Glutamatergic neuron (in vitro differentiated cells): ENCODE results near the gene IPO11. TPM values are rescaled to one million over a fixed set of nuclear protein-coding genes. Genes with fewer than 3 reads are reported as not detected.

Experiments
- DNase-seq: peaks from one replicate; pipeline ENCODE4 v3.0.0; 2022
- H3K27ac Mint-ChIP-seq: one replicate; pipeline ENCODE4 v1.8.0; 2020; ENCODE audit warnings: mild to moderate bottlenecking, mixed read lengths, inconsistent platforms; ENCODE audit not compliant: unreplicated experiment
- H3K27me3 Mint-ChIP-seq: one replicate; pipeline ENCODE4 v1.8.0; 2020; ENCODE audit warnings: mild to moderate bottlenecking, moderate library complexity, mixed read lengths, inconsistent platforms; ENCODE audit not compliant: unreplicated experiment
- H3K36me3 Mint-ChIP-seq: one replicate; pipeline ENCODE4 v1.8.0; 2020; ENCODE audit warnings: mild to moderate bottlenecking, mixed read lengths, inconsistent platforms; ENCODE audit not compliant: unreplicated experiment
- H3K4me1 Mint-ChIP-seq: one replicate; pipeline ENCODE4 v1.8.0; 2020; ENCODE audit warnings: mild to moderate bottlenecking, low read depth, mixed read lengths, inconsistent platforms; ENCODE audit not compliant: unreplicated experiment
- H3K4me3 Mint-ChIP-seq: one replicate; pipeline ENCODE4 v1.8.0; 2020; ENCODE audit warnings: mild to moderate bottlenecking, mixed read lengths, inconsistent platforms; ENCODE audit not compliant: unreplicated experiment
- H3K9me3 Mint-ChIP-seq: one replicate; pipeline ENCODE4 v1.8.0; 2020; ENCODE audit warnings: mild to moderate bottlenecking, moderate library complexity, mixed read lengths, inconsistent platforms; ENCODE audit not compliant: unreplicated experiment
- total RNA-seq: library from RNA; stranded (reverse); fragmentation: NEBNext Ultra II Directional; extraction: Animal tissue kit (Norgen Biotek cat#: 25700); gene quantifications from one replicate; pipeline ENCODE4 v1.2.1, GENCODE V29; 2021; ENCODE audit not compliant: unreplicated experiment
- TF ChIP-seq, protein P1 (sequence below): fragments of 200-600 bp; sonication (generic); IDR thresholded peaks from one replicate; pipeline ENCODE4 v1.5.0; 2021; ENCODE audit not compliant: partially characterized antibody, unreplicated experiment

The IPO11 gene
- total RNA-seq, 1 donor from 2014 or later, result 23.5 TPM

DNA sequence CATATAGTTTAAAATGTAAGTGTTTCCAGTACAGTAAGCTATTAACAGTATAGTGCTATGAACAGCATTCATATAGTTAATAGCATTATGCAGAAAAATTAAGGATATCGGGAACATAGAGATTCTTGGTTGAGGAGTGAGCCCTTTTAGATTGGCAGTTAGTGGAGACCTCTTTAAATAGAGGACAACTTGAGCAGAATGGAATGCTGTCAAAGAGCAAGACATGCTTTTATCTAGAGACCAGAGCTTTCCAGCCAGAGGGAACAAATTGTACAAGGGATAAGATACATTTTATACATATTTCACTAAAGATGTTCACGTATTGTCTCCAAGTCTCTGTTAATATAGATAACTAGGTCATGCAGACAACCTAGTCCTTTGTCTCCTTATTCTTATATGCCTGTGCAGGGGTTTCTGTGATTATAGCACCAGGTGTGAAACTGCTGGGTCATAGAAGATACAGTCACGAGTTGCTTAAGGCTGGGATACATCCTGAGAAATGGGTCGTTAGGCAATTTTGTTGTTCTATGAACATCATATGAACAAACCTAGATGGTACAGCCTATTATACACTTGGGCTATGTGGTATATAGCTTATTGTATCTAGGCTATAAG lies 6.0 kb downstream of the IPO11 start:
- no peaks in the 10 kb centered on the region for H3K27me3 Mint-ChIP-seq
- no peaks in the 10 kb centered on the region for H3K36me3 Mint-ChIP-seq
- TF ChIP-seq, protein P1, sequence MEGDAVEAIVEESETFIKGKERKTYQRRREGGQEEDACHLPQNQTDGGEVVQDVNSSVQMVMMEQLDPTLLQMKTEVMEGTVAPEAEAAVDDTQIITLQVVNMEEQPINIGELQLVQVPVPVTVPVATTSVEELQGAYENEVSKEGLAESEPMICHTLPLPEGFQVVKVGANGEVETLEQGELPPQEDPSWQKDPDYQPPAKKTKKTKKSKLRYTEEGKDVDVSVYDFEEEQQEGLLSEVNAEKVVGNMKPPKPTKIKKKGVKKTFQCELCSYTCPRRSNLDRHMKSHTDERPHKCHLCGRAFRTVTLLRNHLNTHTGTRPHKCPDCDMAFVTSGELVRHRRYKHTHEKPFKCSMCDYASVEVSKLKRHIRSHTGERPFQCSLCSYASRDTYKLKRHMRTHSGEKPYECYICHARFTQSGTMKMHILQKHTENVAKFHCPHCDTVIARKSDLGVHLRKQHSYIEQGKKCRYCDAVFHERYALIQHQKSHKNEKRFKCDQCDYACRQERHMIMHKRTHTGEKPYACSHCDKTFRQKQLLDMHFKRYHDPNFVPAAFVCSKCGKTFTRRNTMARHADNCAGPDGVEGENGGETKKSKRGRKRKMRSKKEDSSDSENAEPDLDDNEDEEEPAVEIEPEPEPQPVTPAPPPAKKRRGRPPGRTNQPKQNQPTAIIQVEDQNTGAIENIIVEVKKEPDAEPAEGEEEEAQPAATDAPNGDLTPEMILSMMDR, result no peak
- no peak overlapping the region for H3K4me3 Mint-ChIP-seq
- H3K9me3 Mint-ChIP-seq, result no peaks in the 10 kb centered on the region
- peaks cover 1% of the 10 kb centered on the region for H3K4me1 Mint-ChIP-seq
- no peak for DNase-seq
- H3K27ac Mint-ChIP-seq, result no peak overlapping the region

DNA sequence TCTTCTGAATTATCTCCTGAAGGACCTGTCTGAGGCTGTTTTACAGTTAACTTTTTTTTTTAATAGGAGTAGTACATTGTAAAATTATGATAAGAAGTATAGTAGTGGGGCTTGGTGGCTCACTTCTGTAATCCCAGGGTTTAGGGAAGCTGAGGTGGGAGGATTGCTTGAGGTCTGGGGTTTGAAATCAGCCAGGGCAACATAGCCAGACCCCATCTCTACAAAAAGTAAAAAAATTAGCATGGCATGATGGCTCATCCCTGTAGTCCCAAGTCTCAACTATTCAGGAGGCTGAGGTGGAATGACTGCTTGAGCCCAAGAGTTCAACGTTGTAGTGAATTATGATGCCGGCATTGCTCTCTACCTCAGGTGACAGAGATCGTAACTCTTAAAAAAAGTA lies 7.0 kb downstream of the IPO11 start:
- H3K4me3 Mint-ChIP-seq, result no peak overlapping the region
- TF ChIP-seq, protein P1, result no peak
- H3K4me1 Mint-ChIP-seq, result no peaks in the 10 kb centered on the region
- no peaks in the 10 kb centered on the region for H3K36me3 Mint-ChIP-seq
- H3K27ac Mint-ChIP-seq, result no peak overlapping the region
- H3K27me3 Mint-ChIP-seq, result no peaks in the 10 kb centered on the region
- DNase-seq, result no peak
- H3K9me3 Mint-ChIP-seq, result no peaks in the 10 kb centered on the region

DNA sequence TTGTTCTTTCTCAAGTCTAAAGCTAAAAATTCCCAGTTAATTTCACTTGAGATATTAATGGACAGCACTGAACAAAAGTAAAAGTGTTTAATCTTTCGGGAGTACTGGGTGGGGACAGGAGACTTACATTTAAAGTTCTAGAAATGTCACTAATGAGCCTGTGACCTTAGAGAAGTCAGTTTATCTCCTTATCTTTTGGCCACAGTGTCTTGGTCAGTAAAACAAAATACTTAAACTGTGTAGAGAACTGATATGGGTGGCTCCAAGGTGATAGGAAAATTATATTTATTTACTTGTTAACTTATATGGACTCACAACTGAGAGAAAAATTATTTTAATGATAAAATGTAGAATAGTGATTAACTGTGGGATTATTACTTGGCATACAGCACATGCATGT lies 8.9 kb downstream of the IPO11 start:
- no peaks in the 10 kb centered on the region for H3K27me3 Mint-ChIP-seq
- TF ChIP-seq, protein P1, result no peak
- no peaks in the 10 kb centered on the region for H3K9me3 Mint-ChIP-seq
- no peak overlapping the region for H3K27ac Mint-ChIP-seq
- H3K36me3 Mint-ChIP-seq, result no peaks in the 10 kb centered on the region
- no peak overlapping the region for H3K4me3 Mint-ChIP-seq
- H3K4me1 Mint-ChIP-seq, result no peaks in the 10 kb centered on the region
- DNase-seq, result no peak

DNA sequence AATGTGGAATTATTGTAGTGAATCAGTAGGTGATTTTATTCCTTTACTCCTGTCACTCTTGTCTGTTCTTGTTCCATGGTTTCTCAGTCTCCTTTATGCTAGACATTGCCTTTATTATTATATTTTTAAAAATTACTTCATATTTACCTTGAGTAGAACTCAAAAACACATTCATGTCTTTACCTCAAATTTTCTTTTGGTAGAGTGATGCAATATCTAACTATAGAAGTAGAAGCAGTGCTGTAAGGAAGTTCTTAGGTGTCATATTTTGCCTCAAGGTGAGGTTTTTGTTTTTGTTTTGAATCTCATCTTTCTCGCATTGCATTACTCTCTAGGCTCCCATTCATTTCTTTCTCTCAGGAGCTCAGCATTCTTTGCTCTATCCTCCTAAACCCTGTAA lies 12.2 kb downstream of the IPO11 start:
- TF ChIP-seq, protein P1, result no peak
- no peaks in the 10 kb centered on the region for H3K4me1 Mint-ChIP-seq
- H3K36me3 Mint-ChIP-seq, result no peaks in the 10 kb centered on the region
- DNase-seq, result no peak
- H3K9me3 Mint-ChIP-seq, result no peaks in the 10 kb centered on the region
- H3K27me3 Mint-ChIP-seq, result peaks cover 1% of the 10 kb centered on the region
- no peak overlapping the region for H3K27ac Mint-ChIP-seq
- no peak overlapping the region for H3K4me3 Mint-ChIP-seq

DNA sequence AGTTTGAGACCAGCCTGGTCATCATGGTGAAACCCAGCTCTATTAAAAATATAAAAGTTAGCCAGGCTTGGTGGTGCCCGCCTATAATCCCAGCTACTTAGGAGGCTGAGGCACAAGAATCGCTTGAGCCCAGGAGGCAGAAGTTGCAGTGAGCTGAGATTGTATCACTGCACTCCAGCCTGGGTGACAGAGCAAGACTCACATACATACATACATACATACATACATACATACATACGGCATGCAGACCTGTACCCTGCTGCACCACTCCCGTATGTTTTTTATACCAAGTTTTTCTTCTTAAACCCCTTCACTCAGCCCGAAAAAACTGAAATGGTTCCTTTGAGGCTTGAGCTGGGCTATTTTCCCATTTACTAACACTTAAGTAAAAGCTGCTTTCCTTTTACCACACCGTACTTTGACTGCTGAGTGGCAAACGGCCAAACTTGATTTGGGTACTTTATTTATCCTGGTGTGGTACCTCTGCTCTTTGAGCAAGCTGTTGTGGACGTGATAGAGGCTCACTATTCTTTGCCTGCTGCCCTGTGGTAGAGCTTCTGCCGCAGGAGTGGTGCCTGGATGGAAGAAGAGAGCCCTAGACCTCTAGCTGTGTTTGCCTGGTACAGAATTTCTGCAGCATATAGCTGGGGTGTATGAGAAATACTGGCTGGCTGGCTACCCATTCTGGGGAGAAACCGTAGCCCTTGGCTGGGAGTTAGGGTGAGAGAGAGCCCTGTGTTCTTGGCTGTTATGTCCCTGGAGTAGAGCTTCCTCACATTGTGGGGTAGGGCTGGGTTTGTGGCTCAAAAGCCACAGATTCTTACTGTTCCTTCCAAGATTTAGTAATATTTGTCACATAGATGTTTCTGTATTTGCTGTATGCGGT lies 19.4 kb downstream of the IPO11 start:
- TF ChIP-seq, protein P1, result no peak
- Mint-ChIP-seq H3K9me3 (no peaks in the 10 kb centered on the region), H3K36me3 (no peaks in the 10 kb centered on the region), H3K27ac (no peak overlapping the region), H3K27me3 (peaks cover 3% of the 10 kb centered on the region), H3K4me1 (no peaks in the 10 kb centered on the region), H3K4me3 (no peak overlapping the region)
- DNase-seq, result no peak
